SK-N-SH (cell line): ENCODE data around the gene TMEM266. TPM values are rescaled to one million over a fixed set of nuclear protein-coding genes. Genes with fewer than 3 reads are reported as not detected.

ENCODE experiments used
- CTCF ChIA-PET: fragments of 300-600, 350-600 bp; formaldehyde crosslinking; extraction: SDS; loops from one replicate; lab custom pipeline; 2021; lab: Yijun Ruan, JAX
- POLR2A ChIA-PET: fragments of 350-600 bp; sonication (Branson Sonifier 250); formaldehyde crosslinking; extraction: SDS; loops from one replicate; lab custom pipeline; 2020; ENCODE audit warnings: antibody characterized with exemption, inconsistent platforms; lab: Yijun Ruan, JAX
- DNase-seq: peaks from one replicate; pipeline ENCODE4 v3.0.0; 2012
- H2AFZ ChIP-seq: fragments of 200-600 bp; sonication (generic); 2 replicates; pipeline ENCODE4 v1.8.1; 2016; ENCODE audit warnings: antibody characterized with exemption, mild to moderate bottlenecking, low read depth
- H3F3A ChIP-seq: fragments of 200-600 bp; sonication (generic); replicated peaks from 2 replicates; pipeline ENCODE3; 2016; ENCODE audit warnings: antibody characterized with exemption, mild to moderate bottlenecking; ENCODE audit not compliant: insufficient read depth
- H3K27ac ChIP-seq, 2 experiments: fragments of 200-500 bp in 1 of 2; fragments of 200-600 bp in 1 of 2; sonication (Bioruptor generic) in 1 of 2; sonication (generic), shearing (Covaris generic) in 1 of 2; 2 replicates each; pipeline versions ENCODE4 v1.5.1 to v1.6.1; 2014 to 2016; ENCODE audit warnings: low read depth in 2 of 2, inconsistent platforms in 1 of 2, low read length in 1 of 2, mild to moderate bottlenecking in 1 of 2, mixed read lengths in 1 of 2
- H3K27me3 ChIP-seq: fragments of 200-600 bp; sonication (generic), shearing (Covaris generic); 2 replicates; pipeline ENCODE4 v1.6.1; 2016; ENCODE audit warnings: mixed run types; ENCODE audit not compliant: insufficient read depth
- H3K36me3 ChIP-seq, 2 experiments: fragments of 200-500 bp in 1 of 2; fragments of 200-600 bp in 1 of 2; sonication (Bioruptor generic) in 1 of 2; sonication (generic) in 1 of 2; replicated peaks in 1 of 2; 2 replicates each; pipeline versions ENCODE3 to v1.5.1; 2014 to 2016; ENCODE audit warnings: low read length in 1 of 2, mild to moderate bottlenecking in 1 of 2; ENCODE audit not compliant: insufficient read depth in 2 of 2, control insufficient read depth in 1 of 2
- H3K4me1 ChIP-seq, 2 experiments: fragments of 200-500 bp in 1 of 2; fragments of 200-600 bp in 1 of 2; sonication (Bioruptor generic) in 1 of 2; sonication (generic), shearing (Covaris generic) in 1 of 2; 2 replicates each; pipeline versions ENCODE4 v1.5.1 to v1.6.1; 2014 to 2016; ENCODE audit warnings: low read depth in 1 of 2, low read length in 1 of 2, mixed run types in 1 of 2; ENCODE audit not compliant: insufficient read depth in 2 of 2, control insufficient read depth in 1 of 2
- H3K4me2 ChIP-seq: fragments of 200-600 bp; sonication (generic), shearing (Covaris generic); 2 replicates; pipeline ENCODE4 v1.6.1; 2017; ENCODE audit warnings: mixed run types
- H3K4me3 ChIP-seq, 2 experiments: fragments of 200-500 bp in 1 of 2; fragments of 200-600 bp in 1 of 2; sonication (Bioruptor generic) in 1 of 2; sonication (generic), shearing (Covaris generic) in 1 of 2; 2 replicates each; pipeline versions ENCODE4 v1.5.1 to v1.8.1; 2014 to 2016; ENCODE audit warnings: low read depth in 2 of 2, inconsistent platforms in 1 of 2, low read length in 1 of 2, mild to moderate bottlenecking in 1 of 2, mixed read lengths in 1 of 2, moderate library complexity in 1 of 2
- H3K79me2 ChIP-seq: fragments of 200-600 bp; sonication (generic); 2 replicates; pipeline ENCODE4 v1.8.1; 2017; ENCODE audit warnings: mild to moderate bottlenecking; ENCODE audit not compliant: insufficient read depth
- H3K9ac ChIP-seq: fragments of 200-600 bp; sonication (generic); 2 replicates; pipeline ENCODE4 v1.6.1; 2017; ENCODE audit warnings: mixed run types
- H3K9me2 ChIP-seq: fragments of 200-600 bp; sonication (generic); 2 replicates; pipeline ENCODE4 v1.6.1; 2017; ENCODE audit warnings: mixed run types
- H3K9me3 ChIP-seq: fragments of 200-600 bp; sonication (generic); 2 replicates; pipeline ENCODE4 v1.6.1; 2017; ENCODE audit warnings: mixed run types, mild to moderate bottlenecking, moderate library complexity
- H4K20me1 ChIP-seq: fragments of 200-600 bp; sonication (generic); 2 replicates; pipeline ENCODE4 v1.6.1; 2017; ENCODE audit warnings: mild to moderate bottlenecking, mixed run types; ENCODE audit not compliant: insufficient read depth
- ELF1 ChIP-seq: IDR thresholded peaks from 2 replicates; pipeline ENCODE4 v1.4.0; 2012
- EP300 ChIP-seq, 2 experiments: IDR thresholded peaks; 2 replicates each; pipeline versions ENCODE4 v1.4.0 to v1.6.1; 2012; ENCODE audit warnings: borderline replicate concordance in 1 of 2, low read depth in 1 of 2, low read length in 1 of 2
- EZH2phosphoT487 ChIP-seq: fragments of 200-600 bp; sonication (generic); IDR thresholded peaks from 2 replicates; pipeline ENCODE4 v1.6.1; 2017; ENCODE audit warnings: low read depth, mixed run types, mild to moderate bottlenecking, antibody characterized with exemption, moderate library complexity, borderline replicate concordance
- FOXJ3 ChIP-seq: sonication (generic); formaldehyde crosslinking; IDR thresholded peaks from 2 replicates; pipeline ENCODE4 v1.5.1; 2020; ENCODE audit warnings: mild to moderate bottlenecking, missing genetic modification reagents
- GABPA ChIP-seq: IDR thresholded peaks from 2 replicates; pipeline ENCODE4 v1.4.0; 2012; ENCODE audit warnings: low read depth, mild to moderate bottlenecking
- GATA2 ChIP-seq: sonication (generic); formaldehyde crosslinking; IDR thresholded peaks from 2 replicates; pipeline ENCODE4 v1.5.0; 2020; ENCODE audit warnings: mild to moderate bottlenecking, missing genetic modification reagents
- IRF3 ChIP-seq: fragments of 150-350 bp; IDR thresholded peaks from 2 replicates; pipeline ENCODE4 v1.6.1; 2016; ENCODE audit warnings: mild to moderate bottlenecking, low read depth, low read length
- JUND ChIP-seq: IDR thresholded peaks from 2 replicates; pipeline ENCODE4 v1.4.0; 2012
- MAX ChIP-seq: IDR thresholded peaks from 2 replicates; pipeline ENCODE4 v1.4.0; 2012; ENCODE audit warnings: low read depth
- MXI1 ChIP-seq: IDR thresholded peaks from 2 replicates; pipeline ENCODE4 v1.6.1; 2012; ENCODE audit warnings: mild to moderate bottlenecking, low read depth, low read length, improper control_type of control experiment
- NRF1 ChIP-seq: IDR thresholded peaks from 2 replicates; pipeline ENCODE4 v1.6.1; 2012; ENCODE audit warnings: low read depth, mild to moderate bottlenecking, low read length
- PBX3 ChIP-seq: IDR thresholded peaks from 2 replicates; pipeline ENCODE4; 2012
- POLR2AphosphoS5 ChIP-seq: IDR thresholded peaks from 2 replicates; pipeline ENCODE4 v1.6.1; 2012; ENCODE audit warnings: low read depth, low read length
- RCOR1 ChIP-seq: fragments of 150-350 bp; IDR thresholded peaks from 2 replicates; pipeline ENCODE4 v1.6.1; 2017; ENCODE audit warnings: antibody characterized with exemption, low read length
- RXRA ChIP-seq: IDR thresholded peaks from 2 replicates; pipeline ENCODE4 v1.4.0; 2012; ENCODE audit warnings: low read depth, mild to moderate bottlenecking, borderline replicate concordance
- SIN3A ChIP-seq: IDR thresholded peaks from 2 replicates; pipeline ENCODE4 v1.6.1; 2012; ENCODE audit warnings: low read depth, mild to moderate bottlenecking, low read length, moderate library complexity, borderline replicate concordance
- SMC3 ChIP-seq: IDR thresholded peaks from 2 replicates; pipeline ENCODE4 v1.6.1; 2012; ENCODE audit warnings: low read depth, low read length, improper control_type of control experiment
- TAF1 ChIP-seq: IDR thresholded peaks from 2 replicates; pipeline ENCODE4 v1.6.1; 2012; ENCODE audit warnings: low read depth, mild to moderate bottlenecking, low read length, moderate library complexity, borderline replicate concordance
- TCF12 ChIP-seq: IDR thresholded peaks from 2 replicates; pipeline ENCODE4 v1.4.0; 2012
- ZBTB33 ChIP-seq: IDR thresholded peaks from 2 replicates; pipeline ENCODE4 v1.4.0; 2012; ENCODE audit warnings: low read depth, borderline replicate concordance
- WGBS: methylation state at CpG from one replicate; pipeline ENCODE4 v1.1.6; 2017; ENCODE audit warnings: low lambda C conversion rate; 5-methylcytosine and 5-hydroxymethylcytosine counted together
- polyA plus RNA-seq, 3 experiments: library from polyadenylated mRNA; depleted of rRNA; stranded (reverse); fragments of >200 nt; gene quantifications; 2 replicates each; pipeline ENCODE4 v1.2.3, GENCODE V29; 2012

Gene TMEM266
- polyA plus RNA-seq, 1 of the 3 experiments (the other 2 are of a cell fraction), result 0.07 TPM

GRCh38 chr15:76221085-76221767, 161.4 kb downstream of the TMEM266 start:
- TF ChIP-seq ZBTB33 (no peak), PBX3 (no peak), POLR2AphosphoS5 (no peak), FOXJ3 (CRISPR knock-in tag) (no peak), EZH2phosphoT487 (no peak), JUND (no peak), TCF12 (no peak), RXRA (no peak), IRF3 (no peak), RCOR1 (no peak), ELF1 (no peak), MAX (no peak), SIN3A (no peak), GABPA (no peak), SMC3 (no peak), NRF1 (no peak), GATA2 (no peak), TAF1 (no peak), EP300 (IDR thresholded peaks at IDR 0.05; ENCODE audit: borderline replicate concordance in 1 of 2, low read depth in 1 of 2, low read length in 1 of 2) (no peak), MXI1 (no peak)
- TF ChIP-seq, all 33 proteins: peak for 0
- peaks cover 0 to 6% of the 10 kb centered on the region in 2 experiments; a peak in 1 of 4 replicates for H3K4me1 ChIP-seq
- ChIA-PET CTCF (interaction anchor here (1.8 to 2.1 kb wide), 2 partner anchors 14 to 31 kb away, joined by 4 to 8 read pairs; no protein-coding TSS in a partner anchor), POLR2A (no interaction called here)
- H3K4me2 ChIP-seq, result no peak overlapping the region
- 100% methylated on average over 1 of the region's 1 CpG for WGBS
- H3K9ac ChIP-seq, result no peak overlapping the region
- no peak overlapping the region for H2AFZ ChIP-seq
- H3K27me3 ChIP-seq, result no peaks in the 10 kb centered on the region
- no peaks in the 10 kb centered on the region for H3K79me2 ChIP-seq
- no peak overlapping the region for H3K4me3 ChIP-seq
- H3F3A ChIP-seq, result no peaks in the 10 kb centered on the region
- H3K9me3 ChIP-seq, result no peaks in the 10 kb centered on the region
- peaks cover 16 to 41% of the 10 kb centered on the region in 2 experiments for H3K36me3 ChIP-seq
- DNase-seq, result no peak
- H3K9me2 ChIP-seq, result no peaks in the 10 kb centered on the region
- no peak overlapping the region for H3K27ac ChIP-seq
- no peaks in the 10 kb centered on the region for H4K20me1 ChIP-seq
